Dermis blood vessel endothelial cell (primary cell): ENCODE measurements around the gene MRPL37. TPM values are rescaled to one million over a fixed set of nuclear protein-coding genes. Genes with fewer than 3 reads are reported as not detected.
A peak's percentile ranks its signal among the peaks of the same experiment; 100 is the strongest.

Experiments used
- DNase-seq: peaks from one replicate; pipeline ENCODE4 v3.0.0; 2010
- total RNA-seq: library from RNA; depleted of rRNA; stranded (reverse); fragments of >200 nt; gene quantifications from 2 replicates; pipeline ENCODE4 v1.2.3, GENCODE V29; 2014

MRPL37 gene
- total RNA-seq, 1 donor from 2014 or later, result 47.5 TPM

- peak; percentile 41 for DNase-seq
Measured at GRCh38 chr1:54172614-54173599, 27.1 kb upstream of the MRPL37 start.

- no peak for DNase-seq
Measured at GRCh38 chr1:54173681-54174080, 26.3 kb upstream of the MRPL37 start.

GRCh38 chr1:54174106-54174505, 25.9 kb upstream of the MRPL37 start:
- no peak for DNase-seq

GRCh38 chr1:54176621-54177327, 23.2 kb upstream of the MRPL37 start:
- DNase-seq, result no peak

GRCh38 chr1:54177726-54178125, 22.2 kb upstream of the MRPL37 start:
- DNase-seq, result no peak

GRCh38 chr1:54178296-54179070, 21.5 kb upstream of the MRPL37 start:
- DNase-seq, result no peak

GRCh38 chr1:54180701-54181360, 19.1 kb upstream of the MRPL37 start:
- no peak for DNase-seq

- no peak for DNase-seq
Measured at GRCh38 chr1:54186056-54186455, 13.9 kb upstream of the MRPL37 start.

- no peak for DNase-seq
Measured at GRCh38 chr1:54188291-54188690, 11.7 kb upstream of the MRPL37 start.

- DNase-seq, result no peak
Measured at GRCh38 chr1:54190526-54190925, 9.4 kb upstream of the MRPL37 start.

GRCh38 chr1:54191525-54191924, 8.4 kb upstream of the MRPL37 start:
- DNase-seq, result no peak

- DNase-seq, result no peak
Measured at GRCh38 chr1:54193453-54193852, 6.5 kb upstream of the MRPL37 start.

GRCh38 chr1:54199151-54199764, 709 bp upstream of the MRPL37 start:
- DNase-seq, result no peak

GRCh38 chr1:54200519-54200997, 591 bp downstream of the MRPL37 start:
- peak; percentile 26 for DNase-seq

GRCh38 chr1:54204199-54204598, 4.2 kb downstream of the MRPL37 start:
- DNase-seq, result no peak

- peak; percentile 53 for DNase-seq
Measured at GRCh38 chr1:54207287-54207686, 7.3 kb downstream of the MRPL37 start.

- DNase-seq, result peak; percentile 48
Measured at GRCh38 chr1:54207896-54208295, 7.9 kb downstream of the MRPL37 start.

- DNase-seq, result no peak
Measured at GRCh38 chr1:54212872-54213271, 12.9 kb downstream of the MRPL37 start.

- no peak for DNase-seq
Measured at GRCh38 chr1:54215523-54215922, 15.6 kb downstream of the MRPL37 start.

GRCh38 chr1:54218883-54219687, 19.1 kb downstream of the MRPL37 start:
- peak; percentile 23 for DNase-seq

GRCh38 chr1:54219688-54220003, 19.7 kb downstream of the MRPL37 start:
- no peak for DNase-seq
